GM12865 (cell line): ENCODE measurements around the gene CDK4.

ENCODE experiments used
- DNase-seq: peaks from one replicate; pipeline ENCODE4 v3.0.0; 2010; ENCODE audit warnings: low read depth
- H3K4me3 ChIP-seq: 2 replicates; pipeline ENCODE4 v1.5.1; 2011; ENCODE audit warnings: mild to moderate bottlenecking, low read depth, low read length, control low read depth
- TF ChIP-seq, protein P1 (sequence below): IDR thresholded peaks from 2 replicates; pipeline ENCODE4 v1.5.1; 2011; ENCODE audit warnings: low read length, control low read depth, low read depth, inconsistent platforms; ENCODE audit not compliant: insufficient read depth; ENCODE audit errors: missing control alignments

Gene CDK4

DNA sequence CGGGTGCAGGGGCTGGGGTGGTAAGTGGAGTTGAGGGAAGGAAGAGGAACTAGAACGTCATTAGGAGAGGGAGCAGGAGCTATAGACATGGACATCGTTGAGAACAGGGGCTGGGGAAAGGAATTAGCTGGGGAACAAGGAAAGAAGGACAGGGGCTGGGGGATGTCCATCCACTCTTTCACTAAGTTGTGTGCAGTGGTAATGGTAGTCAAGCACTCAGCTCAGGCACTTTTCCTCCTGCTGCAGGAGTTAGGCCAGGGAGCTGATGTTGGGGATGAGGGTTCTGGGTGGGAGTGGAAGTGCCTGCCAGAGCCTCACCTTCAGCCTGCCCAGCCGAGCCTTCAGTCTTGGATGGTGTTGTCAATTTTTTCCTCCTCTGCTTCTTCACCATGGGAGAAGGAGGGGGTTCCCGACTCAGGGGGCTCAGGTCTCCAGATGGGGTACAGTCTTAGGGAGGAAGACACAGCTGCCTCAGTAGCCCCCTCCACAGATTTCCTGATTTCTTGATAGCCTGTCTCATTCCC lies 22.7 kb downstream of the CDK4 start:
- TF ChIP-seq, protein P1, sequence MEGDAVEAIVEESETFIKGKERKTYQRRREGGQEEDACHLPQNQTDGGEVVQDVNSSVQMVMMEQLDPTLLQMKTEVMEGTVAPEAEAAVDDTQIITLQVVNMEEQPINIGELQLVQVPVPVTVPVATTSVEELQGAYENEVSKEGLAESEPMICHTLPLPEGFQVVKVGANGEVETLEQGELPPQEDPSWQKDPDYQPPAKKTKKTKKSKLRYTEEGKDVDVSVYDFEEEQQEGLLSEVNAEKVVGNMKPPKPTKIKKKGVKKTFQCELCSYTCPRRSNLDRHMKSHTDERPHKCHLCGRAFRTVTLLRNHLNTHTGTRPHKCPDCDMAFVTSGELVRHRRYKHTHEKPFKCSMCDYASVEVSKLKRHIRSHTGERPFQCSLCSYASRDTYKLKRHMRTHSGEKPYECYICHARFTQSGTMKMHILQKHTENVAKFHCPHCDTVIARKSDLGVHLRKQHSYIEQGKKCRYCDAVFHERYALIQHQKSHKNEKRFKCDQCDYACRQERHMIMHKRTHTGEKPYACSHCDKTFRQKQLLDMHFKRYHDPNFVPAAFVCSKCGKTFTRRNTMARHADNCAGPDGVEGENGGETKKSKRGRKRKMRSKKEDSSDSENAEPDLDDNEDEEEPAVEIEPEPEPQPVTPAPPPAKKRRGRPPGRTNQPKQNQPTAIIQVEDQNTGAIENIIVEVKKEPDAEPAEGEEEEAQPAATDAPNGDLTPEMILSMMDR, result no peak

DNA sequence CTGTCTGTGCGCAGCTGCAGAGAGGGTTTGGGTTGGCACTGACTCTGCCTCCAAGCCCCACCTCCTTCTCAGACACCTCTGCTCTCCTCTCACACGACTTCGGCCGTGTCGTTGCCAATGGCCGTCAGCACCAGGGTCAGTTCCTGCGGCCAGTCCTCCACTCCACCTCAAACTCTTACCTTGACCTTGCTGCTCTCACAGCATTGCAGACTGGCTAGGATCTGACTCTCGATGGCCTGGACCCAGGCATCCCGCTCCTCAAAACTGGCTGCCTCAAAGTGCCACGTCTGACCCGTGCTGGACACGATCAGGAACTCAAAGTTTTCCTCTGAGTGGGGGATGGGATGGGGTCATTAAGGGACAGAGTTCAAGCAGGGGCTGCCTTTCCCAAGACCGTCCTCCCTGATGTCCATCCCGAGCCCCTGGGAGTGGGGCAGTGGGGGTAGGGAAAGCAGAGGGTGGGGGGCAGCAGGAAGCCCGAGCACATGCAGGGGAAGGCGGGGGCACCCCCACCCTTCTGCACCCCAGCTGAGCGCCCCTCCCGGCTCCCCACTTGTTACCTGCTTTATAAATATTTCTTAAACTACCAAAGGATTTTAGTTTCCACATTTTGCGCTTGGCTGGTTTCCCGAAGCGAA lies 24.2 kb downstream of the CDK4 start:
- DNase-seq, result no peak
- TF ChIP-seq, protein P1, result no peak
- no peak overlapping the region for H3K4me3 ChIP-seq

More for the DNA sequence above, 22.7 kb downstream of the CDK4 start:
- no peak for DNase-seq
- no peak overlapping the region for H3K4me3 ChIP-seq

DNA sequence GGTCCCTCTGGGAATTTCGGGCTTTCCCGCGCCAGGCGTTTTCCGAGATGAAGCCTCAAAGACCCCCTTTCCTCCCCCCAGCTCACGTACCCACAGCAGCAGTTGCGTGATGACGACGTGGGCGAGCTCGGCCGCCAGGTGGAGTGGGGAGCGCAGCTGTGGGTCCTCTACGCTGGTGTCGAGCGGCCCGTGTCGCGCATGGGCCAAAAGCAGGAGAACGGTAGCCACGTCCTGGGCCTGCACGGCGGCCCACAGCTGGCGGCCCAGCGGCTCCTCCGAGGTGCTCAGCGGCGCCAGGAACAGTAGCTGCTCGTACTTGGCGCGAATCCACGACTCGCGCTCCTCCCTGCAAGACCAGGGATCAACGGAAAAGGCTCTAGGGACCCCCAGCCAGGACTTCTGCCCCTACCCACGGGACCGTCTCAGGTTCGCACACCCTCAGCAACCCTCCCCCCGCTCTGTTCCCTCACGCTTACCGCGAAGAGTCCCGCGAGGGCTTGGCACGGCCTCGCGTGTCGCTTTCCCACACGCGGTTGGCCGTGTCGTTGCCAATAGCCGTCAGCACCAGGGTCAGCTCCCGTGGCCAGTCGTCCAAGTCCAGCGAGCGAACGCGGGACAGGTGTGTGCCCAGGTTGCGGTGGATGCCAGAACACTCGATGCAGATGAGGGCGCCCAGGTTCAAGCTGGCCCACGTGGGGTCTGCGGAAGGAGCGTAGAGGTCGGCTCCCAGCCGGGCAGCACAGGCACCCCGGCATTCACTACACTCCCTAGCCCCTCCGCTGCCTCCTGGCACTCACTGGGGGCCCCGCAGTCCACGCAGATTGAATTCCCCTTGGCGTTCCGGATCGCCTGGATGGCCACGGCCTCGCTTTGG lies 25.0 kb downstream of the CDK4 start:
- no peak for DNase-seq
- no peak overlapping the region for H3K4me3 ChIP-seq
- TF ChIP-seq, protein P1, result no peak

DNA sequence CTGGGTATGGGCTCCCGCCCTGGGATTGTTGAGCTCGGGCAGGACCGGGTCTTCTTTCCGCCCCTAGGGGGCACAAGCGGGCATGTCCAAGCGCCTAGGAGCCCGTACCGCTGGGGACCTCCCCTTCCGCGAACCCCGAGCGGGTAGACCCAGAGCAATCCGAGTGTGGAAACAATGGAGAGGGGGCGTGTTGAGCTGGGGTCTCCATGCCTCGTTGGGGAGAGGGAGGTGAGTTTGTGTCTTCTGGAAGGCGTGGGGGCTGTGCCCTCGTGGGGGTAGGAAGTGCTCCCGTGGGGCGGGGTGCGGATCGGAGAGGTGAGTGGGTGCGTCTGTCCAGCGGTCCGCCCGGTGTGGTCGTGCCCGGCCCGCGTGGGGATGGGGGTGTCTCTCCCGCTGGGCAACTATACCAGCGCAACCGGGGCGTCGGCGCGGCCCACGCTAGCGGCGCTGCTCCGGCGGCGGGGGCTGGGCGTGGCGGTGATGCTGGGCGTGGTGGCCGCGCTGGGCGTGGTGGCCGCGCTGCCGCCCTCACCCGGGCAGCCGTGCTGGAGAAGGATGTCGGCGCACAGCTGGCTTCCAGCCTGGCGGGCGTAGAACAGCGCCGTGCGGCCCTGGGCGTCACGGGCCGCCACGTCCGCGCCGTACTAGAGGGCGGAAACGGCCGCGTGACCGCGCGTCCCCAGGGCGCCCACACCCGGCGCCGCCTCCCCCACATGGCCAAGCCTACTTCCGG lies 25.8 kb downstream of the CDK4 start:
- DNase-seq, result no peak
- no peak overlapping the region for H3K4me3 ChIP-seq
- TF ChIP-seq, protein P1, result no peak

DNA sequence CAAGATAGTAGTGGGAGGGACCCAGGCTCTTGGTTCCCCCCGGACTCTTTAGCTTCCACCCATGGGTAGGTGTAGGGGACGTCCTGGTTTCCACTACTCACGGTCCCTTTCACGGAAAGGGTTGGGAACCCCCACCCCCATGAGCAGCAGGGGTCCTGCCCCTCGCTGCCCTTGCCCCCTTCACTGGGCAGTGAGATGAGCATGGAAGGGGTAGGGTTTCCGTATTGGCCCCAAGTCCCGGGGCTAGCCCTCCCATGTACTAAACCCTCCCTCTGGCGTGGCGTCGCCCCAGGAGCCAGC lies 26.3 kb downstream of the CDK4 start:
- DNase-seq, result no peak
- TF ChIP-seq, protein P1, result no peak
- no peak overlapping the region for H3K4me3 ChIP-seq

DNA sequence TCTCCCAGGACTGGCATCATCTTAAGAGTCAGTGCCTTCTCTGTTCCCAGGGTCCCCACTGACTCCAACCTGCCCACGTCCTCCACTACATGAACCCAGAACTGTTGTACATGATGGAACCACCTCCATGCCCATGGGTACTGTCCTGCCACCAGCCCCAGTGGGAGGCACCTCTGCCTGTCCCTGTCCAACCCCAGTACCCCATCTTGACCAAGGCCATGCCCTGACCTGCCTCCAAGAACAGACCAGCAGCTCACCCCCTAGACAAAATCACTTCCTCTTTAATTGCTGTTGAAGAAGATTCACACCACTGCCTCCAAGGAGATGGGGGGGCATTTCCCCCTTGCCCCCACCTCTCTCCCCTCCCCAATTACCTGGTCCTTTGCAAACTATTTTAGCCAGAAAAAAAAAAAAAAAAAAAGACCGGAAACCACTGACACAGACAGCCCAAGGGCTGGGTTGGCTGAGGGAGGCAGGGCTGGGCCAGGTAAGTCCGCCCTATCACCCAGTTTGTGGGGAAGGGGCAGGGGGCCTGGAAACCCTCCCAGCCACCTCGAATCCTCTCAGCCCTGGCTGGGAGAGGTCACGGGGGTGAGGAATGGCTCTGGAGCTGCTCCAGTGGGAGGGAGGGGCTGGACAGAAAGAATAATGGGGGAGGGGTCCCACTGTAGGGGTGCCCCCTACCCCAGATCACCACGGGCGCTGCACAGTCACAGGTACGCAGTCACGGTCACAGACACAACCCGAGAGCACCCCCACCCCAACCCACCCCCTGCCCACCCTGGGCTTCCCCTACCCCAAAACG lies 27.0 kb downstream of the CDK4 start:
- no peak overlapping the region for H3K4me3 ChIP-seq
- DNase-seq, result no peak
- TF ChIP-seq, protein P1, result no peak
